HG02884 (cell line): ENCODE results near the gene EPHB4.
"Not testable (repeated sequence)": the region's sequence is repeated elsewhere in the genome, so short reads cannot be mapped to it uniquely, and the experiment has no call there.

Experiments used
- ATAC-seq: cut with Tn5 transposase; IDR thresholded peaks from one replicate; pipeline ENCODE4 v1.9.1; 2021; ENCODE audit warnings: mild to moderate bottlenecking, moderate library complexity; ENCODE audit not compliant: unreplicated experiment

Gene EPHB4

GRCh38 chr7:100793806-100794660 lies 33.3 kb downstream of the EPHB4 start:
- ATAC-seq: no peak

GRCh38 chr7:100791881-100792666 lies 35.2 kb downstream of the EPHB4 start:
- ATAC-seq: no peak

GRCh38 chr7:100789055-100789454 lies 38.3 kb downstream of the EPHB4 start:
- ATAC-seq: no peak

GRCh38 chr7:100786323-100786722 lies 41.0 kb downstream of the EPHB4 start:
- ATAC-seq: no peak

- no peak for ATAC-seq
These were observed 41.4 kb downstream of the EPHB4 start for GRCh38 chr7:100785878-100786277.

- no peak for ATAC-seq
These were observed 43.5 kb downstream of the EPHB4 start for GRCh38 chr7:100783804-100784203.

- ATAC-seq: no peak
These were observed 46.1 kb downstream of the EPHB4 start for GRCh38 chr7:100781255-100781654.

- ATAC-seq: no peak
These were observed 48.0 kb downstream of the EPHB4 start for GRCh38 chr7:100779359-100779758.

GRCh38 chr7:100778061-100778621 lies 49.2 kb downstream of the EPHB4 start:
- no peak for ATAC-seq

- ATAC-seq: no peak
These were observed 53.8 kb downstream of the EPHB4 start for GRCh38 chr7:100773491-100773890.

- ATAC-seq: no peak
These were observed 58.5 kb downstream of the EPHB4 start for GRCh38 chr7:100768784-100769183.

- ATAC-seq: no peak
These were observed 62.1 kb downstream of the EPHB4 start for GRCh38 chr7:100765250-100765649.

GRCh38 chr7:100764841-100765240 lies 62.5 kb downstream of the EPHB4 start:
- ATAC-seq: no peak

- ATAC-seq: no peak
These were observed 63.7 kb downstream of the EPHB4 start for GRCh38 chr7:100763556-100764140.

GRCh38 chr7:100762841-100763240 lies 64.5 kb downstream of the EPHB4 start:
- not testable (repeated sequence) for ATAC-seq

GRCh38 chr7:100759357-100760171 lies 67.8 kb downstream of the EPHB4 start:
- ATAC-seq: no peak

GRCh38 chr7:100753750-100754149 lies 73.6 kb downstream of the EPHB4 start:
- no peak for ATAC-seq

GRCh38 chr7:100752994-100753393 lies 74.3 kb downstream of the EPHB4 start:
- no peak for ATAC-seq
